A549 (cell line): ENCODE data around the gene MLH3. TPM values are rescaled to one million over a fixed set of nuclear protein-coding genes. Genes with fewer than 3 reads are reported as not detected.

Experiments used
- ATAC-seq, 2 experiments: fragments of 200-7000 bp in 1 of 2; fragments of >200 bp in 1 of 2; cut with Nextera tagmentation in 1 of 2; cut with Tn5 transposase in 1 of 2; 3 replicates each; pipeline versions ENCODE4 v1.8.0 to v1.9.1; 2018 to 2020; ENCODE audit warnings: mild to moderate bottlenecking in 1 of 2, moderate library complexity in 1 of 2
- CTCF ChIA-PET: fragments of 300-600 bp; sonication (Branson Sonifier 250); formaldehyde crosslinking; extraction: SDS; loops from one replicate; lab custom pipeline; 2021; ENCODE audit warnings: antibody characterized with exemption, inconsistent platforms; lab: Yijun Ruan, JAX
- POLR2A ChIA-PET: fragments of 350-600 bp; formaldehyde crosslinking; extraction: SDS; loops from one replicate; lab custom pipeline; 2021; ENCODE audit warnings: antibody characterized with exemption, inconsistent platforms; lab: Yijun Ruan, JAX
- DNase-seq, 2 experiments: peaks; one replicate each; pipeline versions ENCODE4 v3.0.0 to v3.0.0-alpha.2; 2011 to 2016; ENCODE audit warnings: low read depth in 1 of 2, low spot score in 1 of 2
- FAIRE-seq: peaks from 2 replicates; lab custom pipeline; 2011; peaks lifted over from hg19 to GRCh38; lab: Jason Lieb, UNC
- H3K27ac ChIP-seq, 2 experiments: fragments of >200 bp; sonication (Bioruptor Twin); formaldehyde crosslinking; 3 replicates each; pipeline ENCODE4 v1.5.1; 2016 to 2017
- H3K4me1 ChIP-seq: fragments of >200 bp; sonication (Bioruptor Twin); formaldehyde crosslinking; 3 replicates; pipeline ENCODE4 v1.6.1; 2016
- H3K4me2 ChIP-seq: fragments of >200 bp; sonication (Bioruptor Twin); formaldehyde crosslinking; 3 replicates; pipeline ENCODE4 v1.6.1; 2016
- H3K4me3 ChIP-seq: fragments of >200 bp; sonication (Bioruptor Twin); formaldehyde crosslinking; 3 replicates; pipeline ENCODE4 v1.5.1; 2016
- H3K9me3 ChIP-seq: fragments of >200 bp; sonication (Bioruptor Twin); formaldehyde crosslinking; 3 replicates; pipeline ENCODE4 v1.6.1; 2016
- CBX8 ChIP-seq: fragments of 200-600 bp; sonication (generic); IDR thresholded peaks from 2 replicates; pipeline ENCODE4 v1.6.1; 2016
- CHD2 ChIP-seq: fragments of 150-350 bp; IDR thresholded peaks from 2 replicates; pipeline ENCODE4 v1.6.1; 2014; ENCODE audit warnings: low read length; ENCODE audit not compliant: partially characterized antibody
- CHD4 ChIP-seq: fragments of 200-600 bp; sonication (generic); IDR thresholded peaks from 2 replicates; pipeline ENCODE4 v1.6.1; 2016; ENCODE audit warnings: antibody characterized with exemption, mild to moderate bottlenecking, borderline replicate concordance
- E2F6 ChIP-seq: IDR thresholded peaks from 2 replicates; pipeline ENCODE4 v1.6.1; 2012; ENCODE audit warnings: low read depth, borderline replicate concordance
- ESRRA ChIP-seq: fragments of 150-350 bp; IDR thresholded peaks from 2 replicates; pipeline ENCODE4 v1.6.1; 2014; ENCODE audit warnings: mild to moderate bottlenecking, low read length, borderline replicate concordance
- FOSB ChIP-seq: fragments of 250-450 bp; sonication (Bioruptor Pico); IDR thresholded peaks from 2 replicates; pipeline ENCODE4 v1.5.0; 2020; ENCODE audit warnings: mild to moderate bottlenecking, moderate library complexity
- GATA3 ChIP-seq: IDR thresholded peaks from 2 replicates; pipeline ENCODE4 v1.6.1; 2012; ENCODE audit warnings: borderline replicate concordance
- JUNB ChIP-seq: fragments of >200 bp; sonication (Bioruptor Twin); formaldehyde crosslinking; IDR thresholded peaks from 2 replicates; pipeline ENCODE4 v1.6.1; 2016
- NFE2L2 ChIP-seq: fragments of 150-350 bp; conservative IDR thresholded peaks from 2 replicates; pipeline ENCODE4 v1.6.1; 2014; ENCODE audit warnings: low read length
- NPAS2 ChIP-seq: fragments of 250-450 bp; sonication (Bioruptor Pico); IDR thresholded peaks from 2 replicates; pipeline ENCODE4 v1.8.0; 2022; ENCODE audit warnings: mild to moderate bottlenecking, moderate library complexity, borderline replicate concordance
- NR3C1 ChIP-seq: fragments of >200 bp; sonication (Bioruptor Twin); formaldehyde crosslinking; IDR thresholded peaks from 3 replicates; pipeline ENCODE4 v1.6.1; 2017
- PHF8 ChIP-seq: fragments of 200-600 bp; sonication (generic); IDR thresholded peaks from 2 replicates; pipeline ENCODE4 v1.6.1; 2016; ENCODE audit warnings: low read depth, mild to moderate bottlenecking, antibody characterized with exemption, moderate library complexity, borderline replicate concordance
- POLR2A ChIP-seq: IDR thresholded peaks from 2 replicates; pipeline ENCODE4 v1.6.1; 2012; ENCODE audit warnings: mild to moderate bottlenecking, low read length
- POLR2AphosphoS2 ChIP-seq: conservative IDR thresholded peaks from 2 replicates; pipeline ENCODE4 v1.6.1; 2012; ENCODE audit warnings: low read length, improper control_type of control experiment, inconsistent platforms
- RAD21 ChIP-seq, 2 experiments: fragments of >200 bp in 1 of 2; sonication (Bioruptor Twin) in 1 of 2; formaldehyde crosslinking in 1 of 2; IDR thresholded peaks in 1 of 2; conservative IDR thresholded peaks in 1 of 2; 2 replicates in 1 of 2; 3 replicates in 1 of 2; pipeline ENCODE4 v1.6.1; 2012 to 2018; ENCODE audit warnings: inconsistent platforms in 1 of 2
- RCOR1 ChIP-seq: fragments of 150-350 bp; IDR thresholded peaks from 2 replicates; pipeline ENCODE4 v1.6.1; 2014; ENCODE audit warnings: antibody characterized with exemption, low read length, low read depth
- REST ChIP-seq: fragments of 200-600 bp; sonication (generic); IDR thresholded peaks from 2 replicates; pipeline ENCODE4 v1.6.1; 2016; ENCODE audit warnings: antibody characterized with exemption, mild to moderate bottlenecking, moderate library complexity
- SREBF2 ChIP-seq: fragments of 450-650 bp; IDR thresholded peaks from 2 replicates; pipeline ENCODE4 v1.6.1; 2014; ENCODE audit warnings: mild to moderate bottlenecking, moderate library complexity
- ZFP36 ChIP-seq: fragments of 450-650 bp; IDR thresholded peaks from 2 replicates; pipeline ENCODE4 v1.6.1; 2014; ENCODE audit warnings: borderline replicate concordance; ENCODE audit not compliant: partially characterized antibody
- WGBS: methylation state at CpG from one replicate; pipeline ENCODE4 v1.1.6; 2017; ENCODE audit errors: missing lambda C conversion rate; 5-methylcytosine and 5-hydroxymethylcytosine counted together
- polyA plus RNA-seq, 4 experiments: library from polyadenylated mRNA; depleted of rRNA in 3 of 4; stranded (reverse); fragments of >200 nt; fragmentation: RNase III in 1 of 4; extraction: RNeasy Plus Mini Kit Qiagen cat#74134 plus additional on column Dnase treatment in 1 of 4; gene quantifications; 2 replicates in 3 of 4; 3 replicates in 1 of 4; pipeline ENCODE4 v1.2.3, GENCODE V29; 2011 to 2017
- TF ChIP-seq, protein P1 (sequence below): fragments of >200 bp; sonication (Bioruptor Twin); formaldehyde crosslinking; IDR thresholded peaks from 3 replicates; pipeline ENCODE4 v1.6.1; 2016
- TF ChIP-seq, protein P2 (sequence below): fragments of >200 bp; sonication (Bioruptor Twin); formaldehyde crosslinking; IDR thresholded peaks from 3 replicates; pipeline ENCODE4 v1.5.1; 2016
- TF ChIP-seq, protein P3 (sequence below): fragments of 250-450 bp; sonication (Bioruptor Pico); IDR thresholded peaks from 2 replicates; pipeline ENCODE4 v1.5.0; 2020; ENCODE audit warnings: low read depth, mild to moderate bottlenecking, moderate library complexity

The MLH3 gene
- polyA plus RNA-seq, 2 of the 4 experiments (the other 2 are of a cell fraction), result 15.2 to 32.3 TPM

GRCh38 chr14:75048101-75048500 lies 3.2 kb downstream of the MLH3 start:
- Histone ChIP-seq H3K4me3 (no peak overlapping the region), H3K27ac (no peak overlapping the region), H3K9me3 (no peaks in the 10 kb centered on the region), H3K4me1 (peaks cover 29% of the 10 kb centered on the region), H3K4me2 (no peak overlapping the region)
- TF ChIP-seq NFE2L2 (no peak), POLR2AphosphoS2 (no peak), CHD4 (no peak), E2F6 (no peak), RAD21 (conservative IDR thresholded peaks at IDR 0.05 in 1 of 2, IDR thresholded peaks at IDR 0.05 in 1 of 2) (no peak)
- no peak for ATAC-seq
- FAIRE-seq, result no peak
- POLR2A ChIA-PET, result interaction anchor here (0.5 kb wide), 1 partner anchor 20 kb away, joined by 3 read pairs; no protein-coding TSS in a partner anchor
- no peak for DNase-seq
- CTCF ChIA-PET, result interaction anchor here (0.6 to 1.8 kb wide), 4 partner anchors 24 to 102 kb away, joined by 4 to 7 read pairs (median 5); no protein-coding TSS in a partner anchor
- WGBS, result 97% methylated on average over 2 of the region's 2 CpGs

GRCh38 chr14:75047506-75047905 lies 3.8 kb downstream of the MLH3 start:
- TF ChIP-seq NR3C1 (no peak), FOSB (no peak), GATA3 (no peak), ZFP36 (no peak), POLR2A (no peak), CBX8 (no peak), SREBF2 (no peak), RCOR1 (no peak)
- TF ChIP-seq, protein P1, sequence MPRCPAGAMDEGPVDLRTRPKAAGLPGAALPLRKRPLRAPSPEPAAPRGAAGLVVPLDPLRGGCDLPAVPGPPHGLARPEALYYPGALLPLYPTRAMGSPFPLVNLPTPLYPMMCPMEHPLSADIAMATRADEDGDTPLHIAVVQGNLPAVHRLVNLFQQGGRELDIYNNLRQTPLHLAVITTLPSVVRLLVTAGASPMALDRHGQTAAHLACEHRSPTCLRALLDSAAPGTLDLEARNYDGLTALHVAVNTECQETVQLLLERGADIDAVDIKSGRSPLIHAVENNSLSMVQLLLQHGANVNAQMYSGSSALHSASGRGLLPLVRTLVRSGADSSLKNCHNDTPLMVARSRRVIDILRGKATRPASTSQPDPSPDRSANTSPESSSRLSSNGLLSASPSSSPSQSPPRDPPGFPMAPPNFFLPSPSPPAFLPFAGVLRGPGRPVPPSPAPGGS, result no peak
- TF ChIP-seq, protein P2, sequence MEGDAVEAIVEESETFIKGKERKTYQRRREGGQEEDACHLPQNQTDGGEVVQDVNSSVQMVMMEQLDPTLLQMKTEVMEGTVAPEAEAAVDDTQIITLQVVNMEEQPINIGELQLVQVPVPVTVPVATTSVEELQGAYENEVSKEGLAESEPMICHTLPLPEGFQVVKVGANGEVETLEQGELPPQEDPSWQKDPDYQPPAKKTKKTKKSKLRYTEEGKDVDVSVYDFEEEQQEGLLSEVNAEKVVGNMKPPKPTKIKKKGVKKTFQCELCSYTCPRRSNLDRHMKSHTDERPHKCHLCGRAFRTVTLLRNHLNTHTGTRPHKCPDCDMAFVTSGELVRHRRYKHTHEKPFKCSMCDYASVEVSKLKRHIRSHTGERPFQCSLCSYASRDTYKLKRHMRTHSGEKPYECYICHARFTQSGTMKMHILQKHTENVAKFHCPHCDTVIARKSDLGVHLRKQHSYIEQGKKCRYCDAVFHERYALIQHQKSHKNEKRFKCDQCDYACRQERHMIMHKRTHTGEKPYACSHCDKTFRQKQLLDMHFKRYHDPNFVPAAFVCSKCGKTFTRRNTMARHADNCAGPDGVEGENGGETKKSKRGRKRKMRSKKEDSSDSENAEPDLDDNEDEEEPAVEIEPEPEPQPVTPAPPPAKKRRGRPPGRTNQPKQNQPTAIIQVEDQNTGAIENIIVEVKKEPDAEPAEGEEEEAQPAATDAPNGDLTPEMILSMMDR, result no peak
- TF ChIP-seq, all 56 proteins: peak for 0
- no peak for ATAC-seq
- ChIA-PET POLR2A (no interaction called here), CTCF (interaction anchor here (1.4 to 1.7 kb wide), 3 partner anchors 11 to 102 kb away, joined by 3 to 6 read pairs (median 6); no protein-coding TSS in a partner anchor)
- H3K4me1 ChIP-seq, result peaks cover 35% of the 10 kb centered on the region
- WGBS, result 90% methylated on average over 4 of the region's 4 CpGs
- DNase-seq, result no peak
- no peak overlapping the region for H3K4me3 ChIP-seq
- no peaks in the 10 kb centered on the region for H3K9me3 ChIP-seq
- no peak overlapping the region for H3K27ac ChIP-seq
- no peak for FAIRE-seq
- H3K4me2 ChIP-seq, result no peak overlapping the region; the same call in 2 of the 3 replicates

DNA sequence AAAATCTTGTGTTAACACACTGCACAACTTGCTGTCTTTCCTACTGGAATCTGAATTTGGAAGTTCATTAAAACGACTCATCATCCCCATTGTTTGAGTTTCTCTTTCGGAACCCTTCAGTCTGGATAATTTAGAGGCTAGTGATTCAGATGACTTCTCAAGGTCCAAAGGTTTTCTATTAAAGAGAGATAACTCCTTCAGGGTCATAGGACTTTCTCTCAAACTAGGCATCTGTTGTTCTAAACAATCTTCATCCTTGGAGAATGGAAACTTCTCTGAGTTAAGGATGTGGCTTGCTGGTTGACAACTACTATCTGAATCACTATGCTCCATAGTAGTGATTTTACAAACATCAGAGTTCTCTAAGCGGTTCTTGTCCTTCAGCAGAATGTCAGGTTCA lies 4.4 kb downstream of the MLH3 start:
- H3K4me2 ChIP-seq, result peak overlapping the region; percentile 19; the same call in 2 of the 3 replicates
- no peak for ATAC-seq
- FAIRE-seq, result no peak
- TF ChIP-seq REST (no peak), PHF8 (no peak), JUNB (no peak), ESRRA (no peak), CHD2 (no peak), NPAS2 (CRISPR knock-in tag) (no peak)
- TF ChIP-seq, protein P3, sequence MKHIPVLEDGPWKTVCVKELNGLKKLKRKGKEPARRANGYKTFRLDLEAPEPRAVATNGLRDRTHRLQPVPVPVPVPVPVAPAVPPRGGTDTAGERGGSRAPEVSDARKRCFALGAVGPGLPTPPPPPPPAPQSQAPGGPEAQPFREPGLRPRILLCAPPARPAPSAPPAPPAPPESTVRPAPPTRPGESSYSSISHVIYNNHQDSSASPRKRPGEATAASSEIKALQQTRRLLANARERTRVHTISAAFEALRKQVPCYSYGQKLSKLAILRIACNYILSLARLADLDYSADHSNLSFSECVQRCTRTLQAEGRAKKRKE (CRISPR knock-in tag), result no peak
- TF ChIP-seq, all 56 proteins: peak for 0
- Histone ChIP-seq H3K9me3 (no peaks in the 10 kb centered on the region), H3K4me1 (peaks cover 42% of the 10 kb centered on the region), H3K4me3 (no peak overlapping the region), H3K27ac (no peak overlapping the region)
- DNase-seq, result no peak
- WGBS, result 57% methylated on average over 3 of the region's 3 CpGs
- ChIA-PET POLR2A (no interaction called here), CTCF (interaction anchor here (1.4 to 1.6 kb wide), 2 partner anchors 11 to 102 kb away, joined by 3 to 6 read pairs; no protein-coding TSS in a partner anchor)
